Measurements from ENCODE around the gene SLK. TPM values are rescaled to one million over a fixed set of nuclear protein-coding genes. Genes with fewer than 3 reads are reported as not detected.

The SLK gene
- total and polyA plus RNA-seq, 10 of the 15 experiments (the other 5 are each of a cell fraction or from before 2014, with no cell fraction given) = 2.5 to 24.2 (median 11.1) TPM

DNA sequence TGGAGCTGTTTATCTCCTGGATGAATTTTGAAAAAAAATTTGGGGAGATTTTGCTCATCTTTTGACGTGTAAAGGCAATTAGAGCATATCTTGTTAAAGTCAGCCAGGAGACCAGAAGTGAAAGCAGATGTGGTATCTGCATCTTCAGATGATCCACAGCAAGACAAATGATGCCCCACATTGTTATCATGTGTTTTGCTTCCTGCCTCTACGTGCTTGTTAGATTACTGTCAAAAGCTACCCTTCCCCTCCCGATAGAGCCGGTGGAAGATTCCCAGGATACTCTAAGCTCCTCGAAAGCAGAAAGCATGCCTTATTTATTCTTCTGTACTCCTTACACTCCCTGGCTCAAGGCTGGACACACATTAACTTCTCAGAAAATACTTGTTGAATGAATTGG, 105.8 kb downstream of the SLK start:
- no peaks in the 10 kb centered on the region for H3K9me3 ChIP-seq (replicated peaks; ENCODE audit: control insufficient read depth, insufficient read depth, low read length)
- no peaks in the 10 kb centered on the region for H3K4me1 ChIP-seq (ENCODE audit: control insufficient read depth, insufficient read depth, low read length)
- ChIA-PET POLR2A (no interaction called here), CTCF (interaction anchor here (1.0 to 1.5 kb wide), 4 partner anchors 15 to 185 kb away, joined by 3 to 7 read pairs (median 4); partner anchors contain the start of gene SFR1), RAD21 (ENCODE audit: unreplicated experiment) (interaction anchor here (1.0 to 1.9 kb wide), 3 partner anchors 31 to 50 kb away, joined by 3 to 5 read pairs (median 3); no protein-coding TSS in a partner anchor), SMC1A (ENCODE audit: uncharacterized antibody, unreplicated experiment) (interaction anchor here (0.9 to 1.9 kb wide), 5 partner anchors 11 to 52 kb away, joined by 3 to 5 read pairs (median 3); partner anchors contain the start of gene SFR1)
- no peaks in the 10 kb centered on the region for H4K20me1 ChIP-seq (ENCODE audit: control insufficient read depth, insufficient read depth)
- H3K27ac ChIP-seq (ENCODE audit: control insufficient read depth, insufficient read depth) = no peak overlapping the region
- ATAC-seq (no peak; the same call in 2 of the 3 replicates), FAIRE-seq (no peak), DNase-seq (ENCODE audit: low read depth, low spot score) (no peak)
- H2AFZ ChIP-seq (ENCODE audit: control insufficient read depth, low read depth, low read length) = no peak overlapping the region
- BruUV-seq (replicated peaks) = no TSS peak
- H3K36me3 ChIP-seq (ENCODE audit: control insufficient read depth in 2 of 2, insufficient read depth in 2 of 2, low read length in 1 of 2) = no peaks in the 10 kb centered on the region
- H3K79me2 ChIP-seq (ENCODE audit: control insufficient read depth, insufficient read depth, low read length) = no peaks in the 10 kb centered on the region
- no peak overlapping the region for H3K9ac ChIP-seq (ENCODE audit: control insufficient read depth, insufficient read depth, low read length)
- intact Hi-C loops (cut with micrococcal nuclease; ENCODE audit: unreplicated experiment) (no loop called here), in situ Hi-C loops (cut with MboI) (no loop called here)
- H3K4me2 ChIP-seq (ENCODE audit: control insufficient read depth, insufficient read depth) = no peak overlapping the region
- no peaks in the 10 kb centered on the region for H3K27me3 ChIP-seq (replicated peaks in 1 of 2; ENCODE audit: control insufficient read depth in 2 of 2, insufficient read depth in 2 of 2, low read length in 1 of 2)
- 55% methylated on average over 5 of the region's 5 CpGs for WGBS (ENCODE audit: insufficient coverage, insufficient replicate concordance, low lambda C conversion rate, missing lambda C conversion rate)
- H3K4me3 ChIP-seq = no peak overlapping the region
- TF ChIP-seq, protein P1, sequence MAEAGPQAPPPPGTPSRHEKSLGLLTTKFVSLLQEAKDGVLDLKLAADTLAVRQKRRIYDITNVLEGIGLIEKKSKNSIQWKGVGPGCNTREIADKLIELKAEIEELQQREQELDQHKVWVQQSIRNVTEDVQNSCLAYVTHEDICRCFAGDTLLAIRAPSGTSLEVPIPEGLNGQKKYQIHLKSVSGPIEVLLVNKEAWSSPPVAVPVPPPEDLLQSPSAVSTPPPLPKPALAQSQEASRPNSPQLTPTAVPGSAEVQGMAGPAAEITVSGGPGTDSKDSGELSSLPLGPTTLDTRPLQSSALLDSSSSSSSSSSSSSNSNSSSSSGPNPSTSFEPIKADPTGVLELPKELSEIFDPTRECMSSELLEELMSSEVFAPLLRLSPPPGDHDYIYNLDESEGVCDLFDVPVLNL (IDR thresholded peaks at IDR 0.05; ENCODE audit: low read depth, low read length) = no peak
- TF ChIP-seq, protein P2, sequence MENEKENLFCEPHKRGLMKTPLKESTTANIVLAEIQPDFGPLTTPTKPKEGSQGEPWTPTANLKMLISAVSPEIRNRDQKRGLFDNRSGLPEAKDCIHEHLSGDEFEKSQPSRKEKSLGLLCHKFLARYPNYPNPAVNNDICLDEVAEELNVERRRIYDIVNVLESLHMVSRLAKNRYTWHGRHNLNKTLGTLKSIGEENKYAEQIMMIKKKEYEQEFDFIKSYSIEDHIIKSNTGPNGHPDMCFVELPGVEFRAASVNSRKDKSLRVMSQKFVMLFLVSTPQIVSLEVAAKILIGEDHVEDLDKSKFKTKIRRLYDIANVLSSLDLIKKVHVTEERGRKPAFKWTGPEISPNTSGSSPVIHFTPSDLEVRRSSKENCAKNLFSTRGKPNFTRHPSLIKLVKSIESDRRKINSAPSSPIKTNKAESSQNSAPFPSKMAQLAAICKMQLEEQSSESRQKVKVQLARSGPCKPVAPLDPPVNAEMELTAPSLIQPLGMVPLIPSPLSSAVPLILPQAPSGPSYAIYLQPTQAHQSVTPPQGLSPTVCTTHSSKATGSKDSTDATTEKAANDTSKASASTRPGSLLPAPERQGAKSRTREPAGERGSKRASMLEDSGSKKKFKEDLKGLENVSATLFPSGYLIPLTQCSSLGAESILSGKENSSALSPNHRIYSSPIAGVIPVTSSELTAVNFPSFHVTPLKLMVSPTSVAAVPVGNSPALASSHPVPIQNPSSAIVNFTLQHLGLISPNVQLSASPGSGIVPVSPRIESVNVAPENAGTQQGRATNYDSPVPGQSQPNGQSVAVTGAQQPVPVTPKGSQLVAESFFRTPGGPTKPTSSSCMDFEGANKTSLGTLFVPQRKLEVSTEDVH (IDR thresholded peaks at IDR 0.05; ENCODE audit: low read depth, partially characterized antibody) = no peak
- TF ChIP-seq NRF1 (conservative IDR thresholded peaks at IDR 0.05; ENCODE audit: low read depth, low read length) (no peak), MTA2 (IDR thresholded peaks at IDR 0.05; ENCODE audit: low read depth) (peak; percentile 37; the same call in 1 of the 2 replicates)

All from GM12878 (cell line).